Measurements from ENCODE around the gene KIRREL2. TPM values are rescaled to one million over a fixed set of nuclear protein-coding genes. Genes with fewer than 3 reads are reported as not detected.

KIRREL2 gene
- total and polyA plus RNA-seq, 4 donors = not detected

GRCh38 chr19:35898499-35898809 lies 41.7 kb downstream of the KIRREL2 start (continued):
- TF ChIP-seq FOXA1 (IDR thresholded peaks at IDR 0.05) = no peak
- TF ChIP-seq JUND (IDR thresholded peaks at IDR 0.05) = no peak

DNA sequence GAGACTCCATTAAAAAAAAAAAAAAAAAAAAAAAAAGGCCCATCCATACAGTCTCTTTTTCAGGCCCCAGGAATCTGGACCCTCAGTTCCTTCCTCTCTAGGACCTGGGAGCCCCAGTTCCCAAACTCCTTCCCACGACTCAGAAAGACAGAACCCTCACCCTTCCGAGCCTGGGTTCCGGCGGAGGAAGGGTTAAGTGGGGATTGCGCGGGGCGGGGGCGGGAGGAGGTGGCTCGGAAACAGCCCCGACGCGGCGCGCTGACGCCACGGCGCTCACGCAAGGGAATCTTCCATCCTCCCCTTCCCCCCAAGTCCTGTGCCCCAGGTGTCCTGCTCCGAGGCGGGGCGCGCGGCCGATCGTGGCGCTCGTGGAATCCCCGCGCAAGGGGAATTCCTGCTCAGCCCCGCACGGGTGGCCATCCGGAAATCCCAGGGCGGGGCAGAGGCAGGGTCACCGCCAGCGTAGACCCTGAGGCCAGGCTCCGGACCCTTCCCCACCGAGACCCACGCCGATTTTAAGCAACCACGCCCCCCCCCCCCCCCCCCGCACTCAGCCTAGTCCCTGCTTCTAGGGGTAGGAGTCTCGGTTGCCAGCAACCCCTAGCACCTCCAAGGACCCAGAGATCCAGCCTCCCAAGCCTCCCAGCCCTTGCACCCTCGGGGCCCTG lies 43.0 kb downstream of the KIRREL2 start:
- H3K4me1 ChIP-seq (ENCODE audit: control insufficient read depth in 4 of 4, insufficient read depth in 4 of 4, low read length in 3 of 4) = peaks cover 0 to 4% (median 2%) of the 10 kb centered on the region in 4 donors
- no peaks in the 10 kb centered on the region for H3K27me3 ChIP-seq (ENCODE audit: control insufficient read depth in 4 of 4, insufficient read depth in 4 of 4, low read length in 3 of 4)
- peak overlapping the region; percentile 87 to 91 for H3K27ac ChIP-seq (ENCODE audit: low read depth in 1 of 2, low read length in 2 of 2)
- peak; percentile 60 for DNase-seq (ENCODE audit: low spot score)
- no peak for TF ChIP-seq ZBTB33 (IDR thresholded peaks at IDR 0.05)
- TF ChIP-seq MAX (IDR thresholded peaks at IDR 0.05) = no peak
- TF ChIP-seq SP1 (IDR thresholded peaks at IDR 0.05) = peak; percentile 37
- peak; percentile 92 to 98 for TF ChIP-seq EGR1 (IDR thresholded peaks at IDR 0.05; ENCODE audit: low read depth in 2 of 2)
- peak; percentile 61 for TF ChIP-seq YY1 (IDR thresholded peaks at IDR 0.05)
- peak in 1 of 2 donors; percentile 62 for TF ChIP-seq GABPA (IDR thresholded peaks at IDR 0.05 in 1 of 2, conservative IDR thresholded peaks at IDR 0.05 in 1 of 2)
- no peak for TF ChIP-seq FOXA2 (IDR thresholded peaks at IDR 0.05)
- no peak for TF ChIP-seq TAF1 (conservative IDR thresholded peaks at IDR 0.05)
- no peak for TF ChIP-seq RXRA (IDR thresholded peaks at IDR 0.05)
- peak; percentile 50 for TF ChIP-seq REST (IDR thresholded peaks at IDR 0.05)
- TF ChIP-seq JUND (IDR thresholded peaks at IDR 0.05) = no peak
- TF ChIP-seq RAD21 (IDR thresholded peaks at IDR 0.05) = no peak
- TF ChIP-seq, protein P1, sequence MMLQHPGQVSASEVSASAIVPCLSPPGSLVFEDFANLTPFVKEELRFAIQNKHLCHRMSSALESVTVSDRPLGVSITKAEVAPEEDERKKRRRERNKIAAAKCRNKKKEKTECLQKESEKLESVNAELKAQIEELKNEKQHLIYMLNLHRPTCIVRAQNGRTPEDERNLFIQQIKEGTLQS (IDR thresholded peaks at IDR 0.05) = no peak
- H3K9ac ChIP-seq (ENCODE audit: low read depth in 1 of 2, low read length in 2 of 2) = peak overlapping the region; percentile 82 to 87
- H3K4me3 ChIP-seq (ENCODE audit: low read depth in 1 of 3, low read length in 3 of 3) = peak overlapping the region; percentile 61 to 81 (median 69)
- no peaks in the 10 kb centered on the region for H3K9me3 ChIP-seq (ENCODE audit: control insufficient read depth in 4 of 4, low read length in 3 of 4)
- peaks cover 0 to 9% (median 6%) of the 10 kb centered on the region in 4 donors for H3K36me3 ChIP-seq (ENCODE audit: control insufficient read depth in 4 of 4, insufficient read depth in 3 of 4, low read depth in 1 of 4, low read length in 3 of 4)
- WGBS = under 1% methylated on average over 43 of the region's 43 CpGs

DNA sequence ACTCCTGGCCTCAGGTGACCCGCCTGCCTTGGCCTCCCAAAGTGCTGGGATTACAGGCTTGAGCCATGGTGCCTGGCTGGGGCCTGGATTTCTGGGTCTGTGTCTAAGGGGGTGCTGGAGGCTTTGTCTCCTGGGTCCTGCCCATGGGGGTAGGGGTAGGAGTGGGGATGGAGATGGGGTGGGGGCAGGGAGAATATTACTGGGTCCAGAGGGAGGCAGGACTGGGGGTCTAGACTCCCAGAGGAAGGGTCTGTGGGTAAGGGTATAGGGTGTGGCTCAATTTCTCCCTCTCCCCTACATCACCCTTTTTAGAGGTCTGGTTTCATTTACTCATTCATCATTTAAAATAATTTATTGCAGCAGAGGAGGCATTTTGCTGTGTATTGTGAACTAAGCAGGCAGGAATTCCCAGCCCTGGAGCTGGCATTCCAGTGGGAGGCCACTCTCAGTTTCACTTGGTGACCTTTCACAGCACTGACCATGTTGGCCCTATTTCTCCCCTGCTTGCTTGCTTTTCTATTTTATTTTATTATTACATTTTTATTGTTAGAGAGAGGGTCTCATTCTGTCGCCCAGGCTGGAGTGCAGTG lies 44.4 kb downstream of the KIRREL2 start:
- Histone ChIP-seq H3K36me3 (ENCODE audit: control insufficient read depth in 4 of 4, insufficient read depth in 3 of 4, low read depth in 1 of 4, low read length in 3 of 4) (peaks cover 0 to 6% (median 2%) of the 10 kb centered on the region in 4 donors), H3K27ac (ENCODE audit: low read depth in 1 of 2, low read length in 2 of 2) (peak overlapping the region; percentile 10 to 66), H3K9me3 (ENCODE audit: control insufficient read depth in 4 of 4, low read length in 3 of 4) (no peaks in the 10 kb centered on the region), H3K27me3 (ENCODE audit: control insufficient read depth in 4 of 4, insufficient read depth in 4 of 4, low read length in 3 of 4) (no peaks in the 10 kb centered on the region), H3K9ac (ENCODE audit: low read depth in 1 of 2, low read length in 2 of 2) (no peak overlapping the region), H3K4me3 (ENCODE audit: low read depth in 1 of 3, low read length in 3 of 3) (no peak overlapping the region), H3K4me1 (ENCODE audit: control insufficient read depth in 4 of 4, insufficient read depth in 4 of 4, low read length in 3 of 4) (peaks cover 0 to 4% (median 2%) of the 10 kb centered on the region in 4 donors)
- 79% methylated on average over 2 of the region's 2 CpGs for WGBS
- no peak for DNase-seq (ENCODE audit: low spot score)
- TF ChIP-seq SP1 (IDR thresholded peaks at IDR 0.05) = no peak
- no peak for TF ChIP-seq HNF4A (conservative IDR thresholded peaks at IDR 0.05)
- no peak for TF ChIP-seq HNF4G (IDR thresholded peaks at IDR 0.05)
- TF ChIP-seq NR2F2 (IDR thresholded peaks at IDR 0.05) = no peak
- TF ChIP-seq, protein P1 (IDR thresholded peaks at IDR 0.05) = no peak
- TF ChIP-seq TAF1 (conservative IDR thresholded peaks at IDR 0.05) = no peak
- no peak for TF ChIP-seq CTCF (IDR thresholded peaks at IDR 0.05; ENCODE audit: low read depth, low read length, missing input control)
- no peak for TF ChIP-seq ZBTB33 (IDR thresholded peaks at IDR 0.05)
- TF ChIP-seq RXRA (IDR thresholded peaks at IDR 0.05) = no peak
- TF ChIP-seq YY1 (IDR thresholded peaks at IDR 0.05) = no peak
- TF ChIP-seq GABPA (IDR thresholded peaks at IDR 0.05 in 1 of 2, conservative IDR thresholded peaks at IDR 0.05 in 1 of 2) = no peak
- TF ChIP-seq JUND (IDR thresholded peaks at IDR 0.05) = no peak
- no peak for TF ChIP-seq MAX (IDR thresholded peaks at IDR 0.05)

Measured in liver (tissue), 9 donors.